Measurements from ENCODE around the gene COL15A1. TPM values are rescaled to one million over a fixed set of nuclear protein-coding genes. Genes with fewer than 3 reads are reported as not detected.

The COL15A1 gene
- total RNA-seq, 2 experiments from 2014 or later, result 0.30 to 0.33 TPM

- CTCF ChIA-PET, result interaction anchor here (1.1 to 14.7 kb wide), 2 partner anchors 8 to 22 kb away, joined by 3 to 98 read pairs; no protein-coding TSS in a partner anchor
- Mint-ChIP-seq H3K27ac (no peak overlapping the region), H3K36me3 (ENCODE audit: low read depth) (no peaks in the 10 kb centered on the region), H3K9me3 (no peaks in the 10 kb centered on the region), H3K4me3 (no peak overlapping the region), H3K27me3 (peaks cover 8% of the 10 kb centered on the region), H3K4me1 (peaks cover 7% of the 10 kb centered on the region)
- DNase-seq, result no peak
- POLR2A ChIA-PET, result no interaction called here
Measured at GRCh38 chr9:99021512-99021911, 77.8 kb downstream of the COL15A1 start.

DNA sequence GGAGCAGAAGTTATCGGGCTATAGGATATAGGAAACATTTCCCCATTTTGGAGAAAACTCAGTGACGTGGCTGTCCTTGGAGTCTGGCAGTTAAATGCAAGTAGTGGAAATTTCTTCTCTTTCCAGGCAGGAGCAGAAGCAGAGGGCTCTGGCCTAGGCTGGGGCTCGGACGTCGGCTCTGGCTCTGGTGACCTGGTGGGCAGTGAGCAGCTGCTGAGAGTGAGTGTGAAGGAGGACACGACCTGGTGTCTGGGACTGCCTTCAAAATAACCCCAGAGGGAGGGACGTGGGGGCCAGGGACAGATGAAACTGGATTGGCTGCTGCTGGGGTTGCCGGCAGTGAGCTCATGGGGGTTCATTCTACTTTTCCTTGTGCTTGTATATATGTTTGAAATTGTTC lies 79.5 kb downstream of the COL15A1 start:
- Mint-ChIP-seq H3K27ac (no peak overlapping the region), H3K4me3 (no peak overlapping the region), H3K4me1 (peaks cover 21% of the 10 kb centered on the region), H3K36me3 (ENCODE audit: low read depth) (no peaks in the 10 kb centered on the region), H3K27me3 (peaks cover 10% of the 10 kb centered on the region), H3K9me3 (no peaks in the 10 kb centered on the region)
- DNase-seq, result no peak
- ChIA-PET POLR2A (interaction anchor here (0.7 to 3.9 kb wide), 2 partner anchors 18 to 69 kb away, joined by 3 to 12 read pairs; no protein-coding TSS in a partner anchor), CTCF (no interaction called here)

DNA sequence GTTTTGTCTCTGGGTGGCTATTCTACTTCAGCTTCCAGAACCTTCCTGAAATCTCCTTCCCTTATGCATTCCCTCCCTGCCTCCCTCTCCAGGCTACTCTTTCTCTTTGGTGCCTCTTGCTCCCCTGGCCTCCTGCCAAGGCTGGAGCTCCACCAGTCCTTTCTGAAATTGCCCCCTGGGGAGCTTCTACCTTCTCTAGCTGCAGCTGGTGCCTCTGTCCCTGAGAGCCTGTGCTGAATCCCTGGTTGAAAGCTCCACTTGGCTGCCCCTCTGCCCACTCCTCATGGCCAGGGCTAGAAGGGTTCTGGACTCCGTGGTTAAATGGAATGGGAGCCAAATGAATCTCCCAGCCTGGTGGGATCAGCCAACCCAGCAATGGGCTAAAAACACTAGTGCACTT lies 80.1 kb downstream of the COL15A1 start:
- Mint-ChIP-seq H3K36me3 (ENCODE audit: low read depth) (no peaks in the 10 kb centered on the region), H3K4me3 (no peak overlapping the region), H3K27me3 (peaks cover 10% of the 10 kb centered on the region), H3K4me1 (peaks cover 21% of the 10 kb centered on the region), H3K27ac (no peak overlapping the region), H3K9me3 (no peaks in the 10 kb centered on the region)
- CTCF ChIA-PET, result no interaction called here
- POLR2A ChIA-PET, result interaction anchor here (3.9 kb wide), 1 partner anchor 69 kb away, joined by 12 read pairs; no protein-coding TSS in a partner anchor
- DNase-seq, result no peak

GRCh38 chr9:99024959-99025358 lies 81.3 kb downstream of the COL15A1 start:
- H3K4me1 Mint-ChIP-seq, result peaks cover 22% of the 10 kb centered on the region
- DNase-seq, result no peak
- no peak overlapping the region for H3K4me3 Mint-ChIP-seq
- H3K27ac Mint-ChIP-seq, result no peak overlapping the region
- peaks cover 10% of the 10 kb centered on the region for H3K27me3 Mint-ChIP-seq
- H3K36me3 Mint-ChIP-seq (ENCODE audit: low read depth), result no peaks in the 10 kb centered on the region
- ChIA-PET POLR2A (interaction anchor here (3.9 kb wide), 1 partner anchor 67 kb away, joined by 12 read pairs; no protein-coding TSS in a partner anchor), CTCF (no interaction called here)
- H3K9me3 Mint-ChIP-seq, result no peaks in the 10 kb centered on the region

DNA sequence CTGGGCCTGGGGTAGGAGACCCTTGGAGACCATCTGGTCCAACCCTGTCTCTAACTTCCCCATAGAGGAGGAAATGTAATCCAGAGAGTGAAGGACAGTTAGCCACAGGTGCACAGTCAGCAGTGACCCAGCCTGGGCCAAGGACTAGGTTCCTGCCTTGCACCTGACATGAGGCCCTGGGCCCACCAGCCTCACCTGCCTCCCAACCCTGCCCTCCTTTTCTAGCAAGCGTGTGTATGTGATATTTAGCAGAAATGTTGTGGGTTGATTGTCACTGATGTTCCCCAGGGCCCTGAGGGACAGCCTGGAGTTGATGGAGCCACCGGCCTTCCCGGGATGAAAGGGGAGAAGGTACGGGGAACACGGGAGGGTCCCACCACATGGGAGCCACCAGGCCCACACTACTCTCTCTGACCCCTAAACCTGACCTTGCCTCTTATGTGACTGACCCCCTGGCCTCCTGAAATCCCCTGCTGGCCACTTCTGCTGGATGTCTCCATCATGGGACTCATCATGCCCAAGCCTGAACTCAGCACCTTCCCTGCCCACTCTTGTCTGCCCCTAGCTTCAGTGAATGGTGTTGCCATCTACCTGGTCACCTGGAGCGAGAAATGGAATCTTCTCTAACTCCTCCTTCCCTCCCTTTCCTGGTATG lies 82.0 kb downstream of the COL15A1 start:
- Mint-ChIP-seq H3K27me3 (peaks cover 14% of the 10 kb centered on the region), H3K9me3 (no peaks in the 10 kb centered on the region), H3K4me1 (peaks cover 26% of the 10 kb centered on the region), H3K4me3 (no peak overlapping the region), H3K36me3 (ENCODE audit: low read depth) (no peaks in the 10 kb centered on the region), H3K27ac (no peak overlapping the region)
- ChIA-PET POLR2A (interaction anchor here (2.1 to 3.9 kb wide), 3 partner anchors 12 to 67 kb away, joined by 7 to 16 read pairs (median 12); no protein-coding TSS in a partner anchor), CTCF (interaction anchor here (1.3 to 3.0 kb wide), 2 partner anchors 11 to 27 kb away, joined by 3 to 10 read pairs; no protein-coding TSS in a partner anchor)
- DNase-seq, result no peak

DNA sequence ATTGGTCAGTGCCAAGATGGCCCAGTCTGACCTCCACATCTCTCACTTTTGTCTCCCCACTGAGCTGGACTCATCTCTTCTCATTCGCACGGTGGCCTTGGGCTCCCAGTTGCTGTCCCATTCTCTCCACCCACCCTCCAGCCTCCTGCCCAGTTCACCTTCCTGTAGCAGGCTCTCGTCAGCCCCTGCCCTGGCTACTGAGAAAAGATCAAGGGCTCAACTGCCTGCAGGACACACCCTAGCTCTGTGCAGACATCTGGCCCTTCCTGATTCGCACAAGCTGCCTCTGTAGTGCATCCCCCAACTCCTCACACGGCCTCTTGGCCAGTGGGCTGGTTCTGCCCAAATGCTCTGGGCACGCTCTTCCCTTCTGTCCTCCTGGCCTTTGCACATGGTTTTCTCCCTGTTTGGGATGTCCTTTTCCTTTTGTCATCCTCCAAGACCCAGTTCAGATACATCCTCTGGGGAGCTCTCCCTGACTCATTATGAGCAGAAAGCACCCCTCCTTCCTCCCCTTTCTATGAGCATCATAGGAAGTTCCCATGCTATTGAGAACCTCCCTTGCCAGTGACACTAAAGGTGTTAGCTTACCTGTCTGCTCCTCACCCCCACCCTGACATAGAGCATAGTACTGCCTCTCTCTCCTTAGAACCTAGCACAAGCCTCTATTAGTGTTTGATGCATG lies 82.7 kb downstream of the COL15A1 start:
- DNase-seq, result no peak
- ChIA-PET POLR2A (interaction anchor here (1.0 to 3.9 kb wide), 5 partner anchors 12 to 66 kb away, joined by 3 to 16 read pairs (median 7); no protein-coding TSS in a partner anchor), CTCF (interaction anchor here (0.8 to 3.0 kb wide), 5 partner anchors 12 to 80 kb away, joined by 3 to 10 read pairs (median 4); no protein-coding TSS in a partner anchor)
- no peaks in the 10 kb centered on the region for H3K9me3 Mint-ChIP-seq
- H3K27me3 Mint-ChIP-seq, result peaks cover 14% of the 10 kb centered on the region
- H3K4me3 Mint-ChIP-seq, result no peak overlapping the region
- no peaks in the 10 kb centered on the region for H3K36me3 Mint-ChIP-seq (ENCODE audit: low read depth)
- H3K27ac Mint-ChIP-seq, result no peak overlapping the region
- peaks cover 26% of the 10 kb centered on the region for H3K4me1 Mint-ChIP-seq

DNA sequence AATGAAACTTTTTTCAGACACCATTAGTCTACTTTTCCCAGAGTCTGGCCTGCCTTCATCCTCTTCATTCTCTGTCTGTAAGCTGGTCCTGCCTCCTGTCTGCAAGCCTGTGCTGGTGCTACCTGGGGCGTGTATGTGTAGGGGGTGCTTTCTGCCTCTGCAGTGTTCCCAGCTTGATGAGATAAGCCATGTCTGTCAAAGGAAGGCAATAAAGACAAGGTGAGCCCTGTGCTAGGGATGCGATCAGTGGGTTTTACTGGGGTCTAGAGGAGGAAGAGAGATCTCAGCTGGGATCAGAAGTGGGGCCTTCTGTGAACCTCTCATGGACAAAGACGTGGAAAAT lies 83.2 kb downstream of the COL15A1 start:
- Mint-ChIP-seq H3K4me1 (peaks cover 26% of the 10 kb centered on the region), H3K27ac (peak overlapping the region; percentile 15), H3K9me3 (no peaks in the 10 kb centered on the region), H3K36me3 (ENCODE audit: low read depth) (no peaks in the 10 kb centered on the region), H3K4me3 (no peak overlapping the region), H3K27me3 (peaks cover 14% of the 10 kb centered on the region)
- CTCF ChIA-PET, result interaction anchor here (0.8 to 3.0 kb wide), 6 partner anchors 9 to 79 kb away, joined by 3 to 10 read pairs (median 4); no protein-coding TSS in a partner anchor
- POLR2A ChIA-PET, result interaction anchor here (1.0 to 3.9 kb wide), 6 partner anchors 12 to 66 kb away, joined by 3 to 16 read pairs (median 5); no protein-coding TSS in a partner anchor
- no peak for DNase-seq

DNA sequence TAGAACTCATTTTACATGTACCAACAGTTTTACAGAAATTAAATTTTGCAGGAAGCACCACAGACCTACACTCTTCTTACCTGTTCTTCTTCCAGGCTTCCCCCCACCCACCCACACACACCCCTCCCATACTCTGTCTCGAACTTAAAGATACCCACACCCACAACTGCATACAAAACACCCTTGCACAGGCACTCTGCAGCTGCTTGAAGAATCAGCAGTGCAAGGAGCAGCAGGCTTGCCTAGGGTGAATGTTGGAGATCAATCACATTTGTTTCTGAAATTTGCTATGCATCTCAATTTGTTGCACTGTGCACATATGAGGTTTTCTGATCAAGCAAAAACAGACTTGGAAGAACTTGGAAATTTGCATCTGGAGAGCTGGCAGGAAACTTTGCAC lies 83.7 kb downstream of the COL15A1 start:
- POLR2A ChIA-PET, result interaction anchor here (1.0 to 3.9 kb wide), 7 partner anchors 11 to 77 kb away, joined by 3 to 16 read pairs (median 4); partner anchors contain the start of gene TGFBR1
- CTCF ChIA-PET, result interaction anchor here (0.6 to 3.0 kb wide), 7 partner anchors 9 to 79 kb away, joined by 3 to 10 read pairs (median 4); no protein-coding TSS in a partner anchor

GRCh38 chr9:99029083-99029645 lies 85.5 kb downstream of the COL15A1 start:
- peaks cover 11% of the 10 kb centered on the region for H3K27me3 Mint-ChIP-seq
- H3K4me3 Mint-ChIP-seq, result no peak overlapping the region
- no peaks in the 10 kb centered on the region for H3K9me3 Mint-ChIP-seq
- no peak for DNase-seq
- peaks cover 29% of the 10 kb centered on the region for H3K4me1 Mint-ChIP-seq
- CTCF ChIA-PET, result interaction anchor here (1.5 kb wide), 1 partner anchor 31 kb away, joined by 3 read pairs; no protein-coding TSS in a partner anchor
- H3K36me3 Mint-ChIP-seq (ENCODE audit: low read depth), result no peaks in the 10 kb centered on the region
- H3K27ac Mint-ChIP-seq, result no peak overlapping the region
- POLR2A ChIA-PET, result no interaction called here

More for the DNA sequence above, 83.7 kb downstream of the COL15A1 start:
- no peak overlapping the region for H3K4me3 Mint-ChIP-seq
- H3K4me1 Mint-ChIP-seq, result peaks cover 26% of the 10 kb centered on the region
- H3K27ac Mint-ChIP-seq, result no peak overlapping the region
- no peaks in the 10 kb centered on the region for H3K9me3 Mint-ChIP-seq
- peaks cover 13% of the 10 kb centered on the region for H3K27me3 Mint-ChIP-seq
- DNase-seq, result no peak
- H3K36me3 Mint-ChIP-seq (ENCODE audit: low read depth), result no peaks in the 10 kb centered on the region

GRCh38 chr9:99030092-99030511 lies 86.4 kb downstream of the COL15A1 start:
- POLR2A ChIA-PET, result no interaction called here
- Mint-ChIP-seq H3K27ac (no peak overlapping the region), H3K4me3 (no peak overlapping the region), H3K27me3 (peaks cover 11% of the 10 kb centered on the region), H3K9me3 (no peaks in the 10 kb centered on the region), H3K36me3 (ENCODE audit: low read depth) (no peaks in the 10 kb centered on the region), H3K4me1 (peaks cover 31% of the 10 kb centered on the region)
- no peak for DNase-seq
- CTCF ChIA-PET, result interaction anchor here (1.5 kb wide), 1 partner anchor 32 kb away, joined by 3 read pairs; no protein-coding TSS in a partner anchor

DNA sequence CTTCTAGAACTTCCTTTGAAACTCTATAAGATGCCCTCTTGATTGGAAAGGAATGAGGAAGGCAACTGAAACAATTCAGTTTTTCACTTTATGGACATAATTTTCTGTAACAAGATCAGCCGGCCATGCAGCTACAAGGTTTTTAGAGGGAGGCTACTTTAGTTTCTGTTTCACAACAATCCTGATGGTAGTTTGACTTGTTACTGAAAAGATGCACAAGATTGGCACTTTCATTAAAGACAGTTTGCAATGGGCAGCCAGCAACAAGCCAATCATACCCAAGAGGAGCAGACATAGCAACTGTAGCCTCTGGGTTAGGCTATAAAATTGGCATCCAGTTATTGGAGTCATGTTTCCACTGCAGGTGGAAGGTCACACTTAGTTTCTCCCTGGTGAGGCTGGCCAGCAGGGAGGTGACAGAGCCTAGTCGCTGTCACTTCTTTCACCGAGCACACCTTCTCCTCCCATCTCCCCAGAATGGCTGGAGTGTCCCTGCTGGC lies 87.0 kb downstream of the COL15A1 start:
- H3K4me3 Mint-ChIP-seq, result no peak overlapping the region
- peaks cover 37% of the 10 kb centered on the region for H3K4me1 Mint-ChIP-seq
- CTCF ChIA-PET, result interaction anchor here (1.5 kb wide), 1 partner anchor 32 kb away, joined by 3 read pairs; no protein-coding TSS in a partner anchor
- POLR2A ChIA-PET, result no interaction called here
- no peaks in the 10 kb centered on the region for H3K9me3 Mint-ChIP-seq
- H3K27ac Mint-ChIP-seq, result no peak overlapping the region
- no peaks in the 10 kb centered on the region for H3K36me3 Mint-ChIP-seq (ENCODE audit: low read depth)
- H3K27me3 Mint-ChIP-seq, result peaks cover 11% of the 10 kb centered on the region
- DNase-seq, result no peak

GRCh38 chr9:99031319-99031718 lies 87.6 kb downstream of the COL15A1 start:
- Mint-ChIP-seq H3K4me3 (no peak overlapping the region), H3K9me3 (no peaks in the 10 kb centered on the region), H3K27me3 (peaks cover 11% of the 10 kb centered on the region), H3K36me3 (ENCODE audit: low read depth) (no peaks in the 10 kb centered on the region), H3K4me1 (peaks cover 34% of the 10 kb centered on the region), H3K27ac (no peak overlapping the region)
- ChIA-PET POLR2A (no interaction called here), CTCF (no interaction called here)
- no peak for DNase-seq
